ENCODE results near the gene FKBP14. TPM values are rescaled to one million over a fixed set of nuclear protein-coding genes. Genes with fewer than 3 reads are reported as not detected.
A peak's percentile ranks its signal among the peaks of the same experiment; 100 is the strongest.

FKBP14 gene
- total RNA-seq, 1 experiment from 2014 or later: 29.8 TPM

DNA sequence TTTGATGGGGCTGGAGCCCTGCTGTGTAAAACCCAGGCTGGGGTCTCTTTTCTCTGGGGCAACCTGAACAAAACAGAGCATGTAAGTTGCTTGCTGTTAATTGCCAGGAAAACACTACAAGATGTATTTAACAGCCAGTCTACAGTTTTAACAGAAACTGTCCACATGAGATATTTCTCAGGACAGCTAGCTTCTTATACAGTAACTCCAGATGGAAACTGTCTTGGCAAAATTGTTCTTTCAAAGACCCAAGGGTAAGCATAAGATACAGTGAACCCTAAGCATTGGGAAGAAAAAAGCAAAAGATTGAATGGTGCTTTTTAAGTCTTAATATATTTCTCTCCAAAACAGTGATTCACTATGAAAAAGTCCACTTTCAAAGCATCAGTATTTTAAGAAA lies 8.1 kb downstream of the FKBP14 start:
- Histone ChIP-seq H3K4me3 (no peak overlapping the region), H3K27me3 (ENCODE audit: insufficient read depth, low read depth) (no peaks in the 10 kb centered on the region), H3K9me2 (ENCODE audit: insufficient read depth) (no peaks in the 10 kb centered on the region), H3K36me3 (ENCODE audit: low read depth) (peaks cover 32% of the 10 kb centered on the region; the same call in 1 of the 2 replicates), H3K9me3 (ENCODE audit: insufficient read depth, low read depth) (no peaks in the 10 kb centered on the region), H3F3A (ENCODE audit: insufficient read depth, low read depth) (no peaks in the 10 kb centered on the region; the same call in 1 of the 2 replicates), H3K4me1 (replicated peaks; ENCODE audit: insufficient read depth) (peaks cover 17% of the 10 kb centered on the region; the same call in 1 of the 2 replicates), H4K20me1 (ENCODE audit: insufficient read depth) (no peaks in the 10 kb centered on the region), H3K4me2 (no peak overlapping the region), H3K79me2 (ENCODE audit: low read depth) (peaks cover 14% of the 10 kb centered on the region), H2AFZ (no peak overlapping the region), H3K27ac (no peak overlapping the region)
- no TSS peak for BruUV-seq (replicated peaks)
- DNase-seq: no peak
- intact Hi-C loops (cut with micrococcal nuclease; ENCODE audit: unreplicated experiment): no loop called here
- POLR2A ChIA-PET (ENCODE audit: unreplicated experiment): no interaction called here
- TF ChIP-seq EZH2 (IDR thresholded peaks at IDR 0.05; ENCODE audit: low read depth): no peak
- TF ChIP-seq, protein P1, sequence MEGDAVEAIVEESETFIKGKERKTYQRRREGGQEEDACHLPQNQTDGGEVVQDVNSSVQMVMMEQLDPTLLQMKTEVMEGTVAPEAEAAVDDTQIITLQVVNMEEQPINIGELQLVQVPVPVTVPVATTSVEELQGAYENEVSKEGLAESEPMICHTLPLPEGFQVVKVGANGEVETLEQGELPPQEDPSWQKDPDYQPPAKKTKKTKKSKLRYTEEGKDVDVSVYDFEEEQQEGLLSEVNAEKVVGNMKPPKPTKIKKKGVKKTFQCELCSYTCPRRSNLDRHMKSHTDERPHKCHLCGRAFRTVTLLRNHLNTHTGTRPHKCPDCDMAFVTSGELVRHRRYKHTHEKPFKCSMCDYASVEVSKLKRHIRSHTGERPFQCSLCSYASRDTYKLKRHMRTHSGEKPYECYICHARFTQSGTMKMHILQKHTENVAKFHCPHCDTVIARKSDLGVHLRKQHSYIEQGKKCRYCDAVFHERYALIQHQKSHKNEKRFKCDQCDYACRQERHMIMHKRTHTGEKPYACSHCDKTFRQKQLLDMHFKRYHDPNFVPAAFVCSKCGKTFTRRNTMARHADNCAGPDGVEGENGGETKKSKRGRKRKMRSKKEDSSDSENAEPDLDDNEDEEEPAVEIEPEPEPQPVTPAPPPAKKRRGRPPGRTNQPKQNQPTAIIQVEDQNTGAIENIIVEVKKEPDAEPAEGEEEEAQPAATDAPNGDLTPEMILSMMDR (conservative IDR thresholded peaks at IDR 0.05): no peak
- CTCF ChIA-PET: no interaction called here

DNA sequence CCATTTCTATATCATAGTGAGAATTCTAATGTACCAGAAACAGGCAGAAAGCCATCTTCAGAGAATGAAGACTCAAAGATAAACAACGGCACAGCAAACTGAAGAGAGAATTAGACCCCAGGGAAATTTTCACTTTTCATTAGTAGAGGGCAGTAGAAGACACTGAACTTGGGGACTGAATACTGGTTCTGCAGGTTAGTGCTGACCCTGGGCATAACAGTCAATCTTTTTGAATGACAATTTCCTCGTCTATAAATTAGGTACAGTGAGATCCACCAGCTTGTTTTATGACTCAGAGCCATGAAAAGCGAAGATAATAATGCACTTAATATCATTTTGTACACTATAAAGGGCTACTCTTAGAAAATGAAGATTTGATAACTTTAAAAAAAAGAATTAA lies 13.7 kb downstream of the FKBP14 start:
- POLR2A ChIA-PET (ENCODE audit: unreplicated experiment): no interaction called here
- Histone ChIP-seq H3K9me3 (ENCODE audit: insufficient read depth, low read depth) (no peaks in the 10 kb centered on the region), H3F3A (ENCODE audit: insufficient read depth, low read depth) (peaks cover 11% of the 10 kb centered on the region), H3K4me2 (peak overlapping the region; percentile 6; the same call in 1 of the 2 replicates), H3K4me3 (no peak overlapping the region), H3K79me2 (ENCODE audit: low read depth) (no peaks in the 10 kb centered on the region), H3K9me2 (ENCODE audit: insufficient read depth) (no peaks in the 10 kb centered on the region), H3K36me3 (ENCODE audit: low read depth) (0 out of 2 replicates have a peak, but pooled peaks cover 6% of the 10 kb centered on the region), H3K27me3 (ENCODE audit: insufficient read depth, low read depth) (no peaks in the 10 kb centered on the region), H2AFZ (no peak overlapping the region), H4K20me1 (ENCODE audit: insufficient read depth) (no peaks in the 10 kb centered on the region), H3K4me1 (replicated peaks; ENCODE audit: insufficient read depth) (peaks cover 6% of the 10 kb centered on the region), H3K27ac (no peak overlapping the region)
- TF ChIP-seq EZH2 (IDR thresholded peaks at IDR 0.05; ENCODE audit: low read depth): no peak
- TF ChIP-seq, protein P1 (conservative IDR thresholded peaks at IDR 0.05): no peak; the same call in 1 of the 2 replicates
- DNase-seq: peak in 1 of 2 experiments; percentile 81
- no TSS peak for BruUV-seq (replicated peaks)
- intact Hi-C loops (cut with micrococcal nuclease; ENCODE audit: unreplicated experiment): loop anchor here (2.0 kb wide), 1 partner anchor 50 kb away; no protein-coding TSS in a partner anchor
- CTCF ChIA-PET: interaction anchor here (0.7 kb wide), 1 partner anchor 62 kb away, joined by 4 read pairs; no protein-coding TSS in a partner anchor

DNA sequence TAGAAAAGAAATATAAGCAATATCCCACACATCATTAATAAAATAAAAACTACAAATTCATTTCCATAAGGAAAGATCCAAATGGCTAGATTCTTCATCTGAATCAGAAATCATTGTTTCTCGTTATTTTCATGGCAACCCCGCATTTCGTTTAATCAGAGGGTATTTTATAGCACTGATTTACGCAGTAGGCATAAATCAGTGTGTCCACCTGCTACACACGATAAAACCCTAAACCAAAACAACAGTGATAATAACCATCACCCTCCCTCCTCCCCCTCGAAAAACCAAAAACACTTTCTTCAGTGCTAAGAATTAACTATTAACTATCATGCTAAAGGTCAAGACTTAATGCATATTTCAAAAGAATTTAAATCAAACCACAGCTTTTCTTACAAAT lies 16.5 kb downstream of the FKBP14 start:
- Histone ChIP-seq H3K27ac (no peak overlapping the region), H3F3A (ENCODE audit: insufficient read depth, low read depth) (peaks cover 11% of the 10 kb centered on the region), H3K36me3 (ENCODE audit: low read depth) (0 out of 2 replicates have a peak, but pooled peaks cover 5% of the 10 kb centered on the region), H2AFZ (no peak overlapping the region), H3K9me3 (ENCODE audit: insufficient read depth, low read depth) (no peaks in the 10 kb centered on the region), H3K79me2 (ENCODE audit: low read depth) (no peaks in the 10 kb centered on the region), H3K27me3 (ENCODE audit: insufficient read depth, low read depth) (no peaks in the 10 kb centered on the region), H4K20me1 (ENCODE audit: insufficient read depth) (no peaks in the 10 kb centered on the region), H3K4me1 (replicated peaks; ENCODE audit: insufficient read depth) (peaks cover 6% of the 10 kb centered on the region), H3K4me2 (no peak overlapping the region), H3K4me3 (no peak overlapping the region), H3K9me2 (ENCODE audit: insufficient read depth) (no peaks in the 10 kb centered on the region)
- intact Hi-C loops (cut with micrococcal nuclease; ENCODE audit: unreplicated experiment): no loop called here
- ChIA-PET CTCF (interaction anchor here (0.6 kb wide), 1 partner anchor 82 kb away, joined by 3 read pairs; no protein-coding TSS in a partner anchor), POLR2A (ENCODE audit: unreplicated experiment) (no interaction called here)
- BruUV-seq (replicated peaks): no TSS peak
- DNase-seq: no peak
- TF ChIP-seq EZH2 (IDR thresholded peaks at IDR 0.05; ENCODE audit: low read depth): no peak
- TF ChIP-seq, protein P1 (conservative IDR thresholded peaks at IDR 0.05): no peak
